Testis (tissue), 3 donors: ENCODE data around the gene ARAP2. TPM values are rescaled to one million over a fixed set of nuclear protein-coding genes. Genes with fewer than 3 reads are reported as not detected.

Experiments used
- DNase-seq: peaks from one replicate; pipeline ENCODE4 v3.0.0-alpha.2; 2019
- H3K27ac ChIP-seq, 2 donors: fragments of 200-600 bp; sonication (generic); one replicate each; pipeline ENCODE4 v1.5.1; 2019
- H3K27me3 ChIP-seq: fragments of 200-600 bp; sonication (generic); one replicate; pipeline ENCODE4 v1.5.1; 2019
- H3K36me3 ChIP-seq: fragments of 200-600 bp; sonication (generic); one replicate; pipeline ENCODE4 v1.5.1; 2017; ENCODE audit warnings: low read depth; ENCODE audit errors: missing control alignments
- H3K4me1 ChIP-seq: fragments of 200-600 bp; sonication (generic); one replicate; pipeline ENCODE4 v1.5.1; 2019
- H3K4me3 ChIP-seq, 2 donors: fragments of 200-600 bp; sonication (generic); one replicate each; pipeline ENCODE4 v1.5.1; 2017 to 2019
- H3K9me3 ChIP-seq: fragments of 200-600 bp; sonication (generic); one replicate; pipeline ENCODE4 v1.5.1; 2017
- POLR2A ChIP-seq: fragments of 450-650 bp; IDR thresholded peaks from one replicate; pipeline ENCODE4 v1.6.1; 2017; ENCODE audit warnings: antibody characterized with exemption, mild to moderate bottlenecking, moderate library complexity
- WGBS, 2 donors: methylation state at CpG; one replicate each; pipeline ENCODE4 v1.1.5; 2018; 5-methylcytosine and 5-hydroxymethylcytosine counted together
- intact Hi-C: fragments of 100-400 bp; cut with DNase I; formaldehyde crosslinking; loops from one replicate; pipeline ENCODE4 v1.15.1; 2023; ENCODE audit warnings: low total_unique reads
- polyA plus RNA-seq: library from polyadenylated mRNA; stranded (reverse); fragments of 350-450 nt; fragmentation: Illumina TruSeq; extraction: RNeasy Lipid Tissue Mini Kit (QIAGEN cat#74804); gene quantifications from one replicate; pipeline ENCODE4 v1.2.3, GENCODE V29; 2014; ENCODE audit warnings: low read depth, low replicate concordance; ENCODE audit not compliant: insufficient read depth
- total RNA-seq, 2 donors: library from RNA; depleted of rRNA; stranded (reverse); fragments of >200 nt; gene quantifications; one replicate each; pipeline ENCODE4 v1.2.3, GENCODE V29; 2016
- TF ChIP-seq, protein P1 (sequence below), 3 experiments: fragments of 450-650 bp in 2 of 3; fragments of 200-600 bp in 1 of 3; sonication (generic) in 1 of 3; IDR thresholded peaks; one replicate each; pipeline ENCODE4 v1.5.1; 2016 to 2019; ENCODE audit warnings: antibody characterized with exemption in 3 of 3, mild to moderate bottlenecking in 2 of 3, moderate library complexity in 1 of 3

ARAP2 gene
- total and polyA plus RNA-seq, 3 donors from 2014 or later, result 10.9 to 91.0 (median 81.1) TPM

DNA sequence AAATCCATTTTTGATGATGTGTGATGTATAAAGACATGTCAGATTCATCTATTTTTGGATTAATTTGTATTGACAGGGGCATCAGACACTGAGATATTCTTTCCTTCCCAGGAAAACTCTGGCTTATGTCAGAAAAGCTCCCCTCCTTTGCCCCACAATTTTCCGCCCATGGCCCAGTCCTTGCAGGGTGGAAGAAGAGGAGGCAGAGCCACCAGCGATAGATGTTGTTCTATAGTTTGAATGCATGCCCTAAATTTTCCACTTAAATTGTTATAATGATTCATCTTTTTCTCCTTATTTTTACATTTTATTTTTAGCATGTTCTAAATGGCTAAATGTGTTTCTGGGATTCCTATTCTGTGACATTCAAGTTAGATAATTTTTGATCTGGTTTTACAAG, 149.3 kb downstream of the ARAP2 start:
- Histone ChIP-seq H3K9me3 (no peaks in the 10 kb centered on the region), H3K36me3 (no peaks in the 10 kb centered on the region), H3K4me3 (no peak overlapping the region), H3K4me1 (no peaks in the 10 kb centered on the region), H3K27ac (no peak overlapping the region), H3K27me3 (no peaks in the 10 kb centered on the region)
- no peak for DNase-seq
- TF ChIP-seq, protein P1, sequence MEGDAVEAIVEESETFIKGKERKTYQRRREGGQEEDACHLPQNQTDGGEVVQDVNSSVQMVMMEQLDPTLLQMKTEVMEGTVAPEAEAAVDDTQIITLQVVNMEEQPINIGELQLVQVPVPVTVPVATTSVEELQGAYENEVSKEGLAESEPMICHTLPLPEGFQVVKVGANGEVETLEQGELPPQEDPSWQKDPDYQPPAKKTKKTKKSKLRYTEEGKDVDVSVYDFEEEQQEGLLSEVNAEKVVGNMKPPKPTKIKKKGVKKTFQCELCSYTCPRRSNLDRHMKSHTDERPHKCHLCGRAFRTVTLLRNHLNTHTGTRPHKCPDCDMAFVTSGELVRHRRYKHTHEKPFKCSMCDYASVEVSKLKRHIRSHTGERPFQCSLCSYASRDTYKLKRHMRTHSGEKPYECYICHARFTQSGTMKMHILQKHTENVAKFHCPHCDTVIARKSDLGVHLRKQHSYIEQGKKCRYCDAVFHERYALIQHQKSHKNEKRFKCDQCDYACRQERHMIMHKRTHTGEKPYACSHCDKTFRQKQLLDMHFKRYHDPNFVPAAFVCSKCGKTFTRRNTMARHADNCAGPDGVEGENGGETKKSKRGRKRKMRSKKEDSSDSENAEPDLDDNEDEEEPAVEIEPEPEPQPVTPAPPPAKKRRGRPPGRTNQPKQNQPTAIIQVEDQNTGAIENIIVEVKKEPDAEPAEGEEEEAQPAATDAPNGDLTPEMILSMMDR (IDR thresholded peaks at IDR 0.05), result no peak
- TF ChIP-seq POLR2A, result no peak
- intact Hi-C loops, result no loop called here
- 88 to 92% methylated on average over 2 of the region's 2 CpGs for WGBS, 2 donors

DNA sequence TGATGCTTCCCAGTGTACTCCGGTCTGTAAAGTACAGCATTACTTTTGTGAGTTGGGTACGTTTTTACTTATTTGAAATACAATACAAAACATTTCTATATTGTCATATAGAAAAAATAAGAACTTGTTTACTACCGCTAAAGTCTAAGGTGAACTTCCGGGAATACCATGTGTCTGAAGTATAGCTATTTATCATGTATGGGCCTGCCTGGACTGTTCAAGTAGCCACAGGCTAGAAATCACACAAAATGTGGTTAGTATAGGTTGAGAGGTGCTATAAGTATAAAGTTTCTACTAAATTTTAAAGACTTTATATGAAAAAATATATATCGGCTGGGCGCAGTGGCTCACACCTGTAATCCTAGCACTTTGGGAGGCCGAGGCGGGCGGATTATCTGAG, 152.3 kb downstream of the ARAP2 start:
- Histone ChIP-seq H3K9me3 (no peaks in the 10 kb centered on the region), H3K4me1 (peaks cover 4% of the 10 kb centered on the region), H3K27ac (no peak overlapping the region), H3K4me3 (no peak overlapping the region), H3K27me3 (no peaks in the 10 kb centered on the region), H3K36me3 (no peaks in the 10 kb centered on the region)
- intact Hi-C loops, result no loop called here
- WGBS, 2 donors, result 94 to 99% methylated on average over 9 of the region's 9 CpGs
- TF ChIP-seq, protein P1 (IDR thresholded peaks at IDR 0.05), result no peak
- no peak for TF ChIP-seq POLR2A
- no peak for DNase-seq

- H3K27me3 ChIP-seq, result no peaks in the 10 kb centered on the region
- H3K4me1 ChIP-seq, result peaks cover 4% of the 10 kb centered on the region
- no peak overlapping the region for H3K27ac ChIP-seq
- TF ChIP-seq POLR2A, result no peak
- TF ChIP-seq, protein P1 (IDR thresholded peaks at IDR 0.05), result no peak
- 4 to 17% methylated on average over 1 of the region's 1 CpG for WGBS, 2 donors
- H3K9me3 ChIP-seq, result no peaks in the 10 kb centered on the region
- intact Hi-C loops, result no loop called here
- no peak for DNase-seq
- H3K4me3 ChIP-seq, result no peak overlapping the region
- H3K36me3 ChIP-seq, result no peaks in the 10 kb centered on the region
These were observed 155.8 kb downstream of the ARAP2 start for GRCh38 chr4:36088542-36088941.

DNA sequence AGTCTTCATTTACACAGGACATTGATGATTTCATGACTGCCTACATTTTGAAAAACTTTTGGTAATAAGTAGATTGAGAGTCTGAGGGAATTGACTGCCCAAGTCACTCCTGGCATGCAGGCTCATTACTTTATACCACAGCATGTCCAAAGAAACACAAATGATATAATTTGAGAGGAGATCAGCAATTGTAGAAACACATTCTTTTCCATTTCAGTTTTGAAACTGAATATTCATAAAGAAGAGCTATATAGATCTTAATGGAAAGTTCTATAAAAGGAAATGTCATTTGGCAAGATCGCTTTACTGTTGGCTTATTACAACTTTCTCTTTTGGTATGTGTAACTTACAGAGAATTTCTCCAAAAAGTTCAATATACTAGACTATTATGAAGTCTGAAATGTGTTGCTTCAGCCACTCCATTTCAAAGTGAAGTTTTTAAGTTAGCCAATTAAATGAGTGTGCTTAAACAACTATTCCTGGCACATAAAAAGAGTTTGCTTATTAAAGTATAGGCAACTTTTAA, 158.0 kb downstream of the ARAP2 start:
- intact Hi-C loops, result no loop called here
- Histone ChIP-seq H3K27me3 (no peaks in the 10 kb centered on the region), H3K27ac (no peak overlapping the region), H3K36me3 (no peaks in the 10 kb centered on the region), H3K4me1 (peaks cover 4% of the 10 kb centered on the region), H3K9me3 (no peaks in the 10 kb centered on the region), H3K4me3 (no peak overlapping the region)
- 76 to 90% methylated on average over 1 of the region's 1 CpG for WGBS, 2 donors
- DNase-seq, result no peak
- TF ChIP-seq, protein P1 (IDR thresholded peaks at IDR 0.05), result no peak
- no peak for TF ChIP-seq POLR2A

DNA sequence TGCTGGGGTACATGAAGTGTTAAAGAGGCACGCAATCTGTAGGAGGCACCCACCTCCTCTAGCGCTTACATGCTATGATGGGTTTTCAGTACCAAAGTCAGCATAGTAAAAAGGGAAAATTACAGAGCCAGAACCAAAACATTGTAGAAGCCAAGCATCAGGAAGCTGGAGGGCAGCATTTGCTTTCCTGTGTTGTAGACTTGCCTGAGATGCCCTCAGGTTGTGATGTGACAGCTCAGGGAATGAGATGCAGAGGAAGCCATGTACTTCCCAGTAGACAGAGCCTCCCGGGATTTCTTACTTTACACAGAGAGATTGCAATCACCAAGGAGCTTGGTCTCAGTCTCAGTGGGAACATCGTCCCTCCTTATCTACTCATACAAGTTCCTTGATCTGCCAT, 161.5 kb downstream of the ARAP2 start:
- Histone ChIP-seq H3K4me3 (no peak overlapping the region), H3K27ac (no peak overlapping the region), H3K9me3 (no peaks in the 10 kb centered on the region), H3K36me3 (no peaks in the 10 kb centered on the region), H3K4me1 (no peaks in the 10 kb centered on the region), H3K27me3 (no peaks in the 10 kb centered on the region)
- DNase-seq, result no peak
- intact Hi-C loops, result no loop called here
- TF ChIP-seq POLR2A, result no peak
- TF ChIP-seq, protein P1 (IDR thresholded peaks at IDR 0.05), result no peak
- 83 to 86% methylated on average over 4 of the region's 4 CpGs for WGBS, 2 donors
